HEK293 (cell line): Measurements from ENCODE around the gene CRYZL1.

ENCODE experiments used
- CTCF ChIA-PET: fragments of 350-600 bp; formaldehyde crosslinking; extraction: SDS; loops from one replicate; lab custom pipeline; 2021; ENCODE audit warnings: antibody characterized with exemption; lab: Yijun Ruan, JAX
- POLR2A ChIA-PET: fragments of 300-600 bp; formaldehyde crosslinking; extraction: SDS; loops from one replicate; lab custom pipeline; 2020; ENCODE audit warnings: antibody characterized with exemption, inconsistent platforms; lab: Yijun Ruan, JAX
- H3K27ac ChIP-seq: fragments of 200-500 bp; sonication (Bioruptor generic); 2 replicates; pipeline ENCODE4 v1.5.1; 2014; ENCODE audit warnings: low read depth, low read length, control low read depth, inconsistent platforms; ENCODE audit errors: extremely low read depth
- H3K36me3 ChIP-seq, 2 experiments: fragments of 200-500 bp in 1 of 2; sonication (Bioruptor generic) in 1 of 2; 1 replicate in 1 of 2; 2 replicates in 1 of 2; pipeline ENCODE4 v1.5.1; 2014 to 2017; ENCODE audit warnings: inconsistent platforms in 2 of 2, low read length in 2 of 2; ENCODE audit not compliant: control insufficient read depth in 2 of 2, insufficient read depth in 1 of 2
- H3K4me1 ChIP-seq: fragments of 200-500 bp; sonication (Bioruptor generic); 2 replicates; pipeline ENCODE4 v1.5.1; 2014; ENCODE audit warnings: mild to moderate bottlenecking, low read length, inconsistent platforms; ENCODE audit not compliant: control insufficient read depth, insufficient read depth
- H3K4me3 ChIP-seq: 2 replicates; pipeline ENCODE4 v1.5.1; 2011; ENCODE audit warnings: low read depth, mild to moderate bottlenecking, control low read depth, low read length, moderate library complexity
- H3K9me3 ChIP-seq: fragments of 200-500 bp; sonication (Bioruptor generic); 2 replicates; pipeline ENCODE4 v1.5.1; 2014; ENCODE audit warnings: low read depth, low read length, inconsistent platforms; ENCODE audit not compliant: control insufficient read depth, insufficient read depth
- BCL11A ChIP-seq: fragments of 450-650 bp; formaldehyde crosslinking; IDR thresholded peaks from 2 replicates; pipeline ENCODE4 v1.5.1; 2016; ENCODE audit warnings: low read depth, missing biosample characterization, missing genetic modification characterization
- HOXD13 ChIP-seq: sonication (generic); formaldehyde crosslinking; IDR thresholded peaks from 2 replicates; pipeline ENCODE4 v1.8.0; 2022; ENCODE audit warnings: missing genetic modification reagents, borderline replicate concordance
- KLF9 ChIP-seq: fragments of 450-650 bp; formaldehyde crosslinking; IDR thresholded peaks from 2 replicates; pipeline ENCODE4 v1.5.1; 2016; ENCODE audit warnings: missing biosample characterization, missing genetic modification characterization, low read depth
- OSR2 ChIP-seq: fragments of 450-650 bp; formaldehyde crosslinking; IDR thresholded peaks from 2 replicates; pipeline ENCODE4 v1.5.1; 2016; ENCODE audit warnings: missing biosample characterization, missing genetic modification characterization
- YY2 ChIP-seq: fragments of 450-650 bp; formaldehyde crosslinking; IDR thresholded peaks from 2 replicates; pipeline ENCODE4 v1.5.1; 2016; ENCODE audit warnings: missing biosample characterization, missing genetic modification characterization
- ZNF121 ChIP-seq: fragments of 450-650 bp; formaldehyde crosslinking; IDR thresholded peaks from 2 replicates; pipeline ENCODE4 v1.5.1; 2016; ENCODE audit warnings: missing biosample characterization, missing genetic modification characterization
- ZNF311 ChIP-seq: fragments of 450-650 bp; formaldehyde crosslinking; IDR thresholded peaks from 2 replicates; pipeline ENCODE4 v1.5.1; 2017; ENCODE audit warnings: missing biosample characterization, missing genetic modification characterization, borderline replicate concordance
- ZNF404 ChIP-seq: fragments of 450-650 bp; formaldehyde crosslinking; IDR thresholded peaks from 2 replicates; pipeline ENCODE4 v1.5.1; 2017; ENCODE audit warnings: missing biosample characterization, missing genetic modification characterization
- ZNF530 ChIP-seq: fragments of 450-650 bp; formaldehyde crosslinking; IDR thresholded peaks from 2 replicates; pipeline ENCODE4 v1.5.1; 2016; ENCODE audit warnings: low read depth, missing biosample characterization, missing genetic modification characterization
- ZNF544 ChIP-seq: fragments of 450-650 bp; formaldehyde crosslinking; IDR thresholded peaks from 2 replicates; pipeline ENCODE4 v1.5.0; 2017; ENCODE audit warnings: missing biosample characterization, missing genetic modification characterization
- ZNF600 ChIP-seq: fragments of 450-650 bp; formaldehyde crosslinking; IDR thresholded peaks from 2 replicates; pipeline ENCODE4 v1.5.1; 2016; ENCODE audit warnings: missing biosample characterization, missing genetic modification characterization
- ZNF624 ChIP-seq: fragments of 450-650 bp; formaldehyde crosslinking; IDR thresholded peaks from 2 replicates; pipeline ENCODE4 v1.5.1; 2017; ENCODE audit warnings: missing biosample characterization, missing genetic modification characterization
- ZNF747 ChIP-seq: fragments of 450-650 bp; formaldehyde crosslinking; IDR thresholded peaks from 2 replicates; pipeline ENCODE4 v1.5.1; 2016; ENCODE audit warnings: missing biosample characterization, missing genetic modification characterization
- TF ChIP-seq, protein P1 (sequence below): fragments of 450-650 bp; formaldehyde crosslinking; IDR thresholded peaks from 2 replicates; pipeline ENCODE4 v1.5.1; 2017; ENCODE audit warnings: missing biosample characterization, missing genetic modification characterization
- TF ChIP-seq, protein P2 (sequence below): fragments of 450-650 bp; formaldehyde crosslinking; IDR thresholded peaks from 2 replicates; pipeline ENCODE4 v1.5.1; 2016; ENCODE audit warnings: missing biosample characterization, missing genetic modification characterization
- TF ChIP-seq, protein P3 (sequence below): sonication (generic); formaldehyde crosslinking; IDR thresholded peaks from 2 replicates; pipeline ENCODE4 v1.8.1; 2022; ENCODE audit warnings: mild to moderate bottlenecking, moderate library complexity, missing genetic modification reagents
- TF ChIP-seq, protein P4 (sequence below): fragments of 450-650 bp; formaldehyde crosslinking; IDR thresholded peaks from 2 replicates; pipeline ENCODE4 v1.5.1; 2016; ENCODE audit warnings: missing biosample characterization, missing genetic modification characterization
- TF ChIP-seq, protein P5 (sequence below): fragments of 450-650 bp; formaldehyde crosslinking; IDR thresholded peaks from 2 replicates; pipeline ENCODE4 v1.5.1; 2016; ENCODE audit warnings: missing biosample characterization, missing genetic modification characterization

Gene CRYZL1

DNA sequence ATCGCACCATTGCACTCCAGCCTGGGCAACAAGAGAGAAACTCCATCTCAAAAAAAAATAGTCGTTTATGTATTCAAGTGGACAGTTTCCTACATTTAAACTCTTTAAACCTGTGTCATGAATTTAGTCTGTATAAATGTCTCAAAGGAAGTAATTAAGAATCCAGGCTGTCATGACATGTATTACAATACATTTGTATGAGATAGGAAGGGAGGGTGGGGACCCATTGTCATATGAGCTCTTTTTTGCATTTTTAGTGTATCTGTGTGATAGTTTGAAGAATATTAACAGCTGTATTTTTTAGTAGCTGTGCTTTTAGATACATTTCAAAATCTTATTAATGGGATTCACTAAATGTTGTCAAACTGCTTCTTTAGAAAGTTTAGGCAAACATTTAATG lies 73.1 kb downstream of the CRYZL1 start (continued):
- no peak for TF ChIP-seq ZNF624 (tag by site-specific recombination)
- TF ChIP-seq BCL11A = no peak

DNA sequence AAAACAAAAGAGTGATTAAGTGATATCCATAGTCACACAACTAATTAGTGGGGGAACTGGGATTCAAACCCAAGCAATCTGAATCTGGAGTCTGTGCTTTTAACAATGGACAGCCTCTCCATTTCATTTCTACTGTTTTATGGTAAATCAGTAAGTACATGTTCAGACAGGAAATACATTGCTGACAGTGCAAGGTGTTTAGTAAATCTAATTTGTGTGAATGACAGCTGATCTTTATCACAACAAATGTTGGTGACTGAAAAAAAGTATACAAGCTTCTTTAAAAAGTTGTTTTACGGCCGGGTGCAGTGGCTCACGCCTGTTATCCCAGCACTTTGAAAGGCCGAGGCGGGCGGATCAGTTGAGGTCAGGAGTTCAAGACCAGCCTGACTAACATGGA lies 73.6 kb downstream of the CRYZL1 start:
- peak overlapping the region; percentile 0; the same call in 1 of the 2 replicates for H3K27ac ChIP-seq
- no peaks in the 10 kb centered on the region for H3K9me3 ChIP-seq
- no peak overlapping the region for H3K4me3 ChIP-seq
- TF ChIP-seq ZNF121 (tag by site-specific recombination) (no peak), ZNF530 (tag by site-specific recombination) (no peak), ZNF544 (no peak), YY2 (no peak), KLF9 (no peak), ZNF404 (no peak), HOXD13 (CRISPR knock-in tag) (no peak), OSR2 (tag by site-specific recombination) (peak; percentile 57; the same call in 1 of the 2 replicates)
- TF ChIP-seq, protein P1, sequence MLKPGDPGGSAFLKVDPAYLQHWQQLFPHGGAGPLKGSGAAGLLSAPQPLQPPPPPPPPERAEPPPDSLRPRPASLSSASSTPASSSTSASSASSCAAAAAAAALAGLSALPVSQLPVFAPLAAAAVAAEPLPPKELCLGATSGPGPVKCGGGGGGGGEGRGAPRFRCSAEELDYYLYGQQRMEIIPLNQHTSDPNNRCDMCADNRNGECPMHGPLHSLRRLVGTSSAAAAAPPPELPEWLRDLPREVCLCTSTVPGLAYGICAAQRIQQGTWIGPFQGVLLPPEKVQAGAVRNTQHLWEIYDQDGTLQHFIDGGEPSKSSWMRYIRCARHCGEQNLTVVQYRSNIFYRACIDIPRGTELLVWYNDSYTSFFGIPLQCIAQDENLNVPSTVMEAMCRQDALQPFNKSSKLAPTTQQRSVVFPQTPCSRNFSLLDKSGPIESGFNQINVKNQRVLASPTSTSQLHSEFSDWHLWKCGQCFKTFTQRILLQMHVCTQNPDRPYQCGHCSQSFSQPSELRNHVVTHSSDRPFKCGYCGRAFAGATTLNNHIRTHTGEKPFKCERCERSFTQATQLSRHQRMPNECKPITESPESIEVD (tag by site-specific recombination) = peak; percentile 81
- TF ChIP-seq, protein P2, sequence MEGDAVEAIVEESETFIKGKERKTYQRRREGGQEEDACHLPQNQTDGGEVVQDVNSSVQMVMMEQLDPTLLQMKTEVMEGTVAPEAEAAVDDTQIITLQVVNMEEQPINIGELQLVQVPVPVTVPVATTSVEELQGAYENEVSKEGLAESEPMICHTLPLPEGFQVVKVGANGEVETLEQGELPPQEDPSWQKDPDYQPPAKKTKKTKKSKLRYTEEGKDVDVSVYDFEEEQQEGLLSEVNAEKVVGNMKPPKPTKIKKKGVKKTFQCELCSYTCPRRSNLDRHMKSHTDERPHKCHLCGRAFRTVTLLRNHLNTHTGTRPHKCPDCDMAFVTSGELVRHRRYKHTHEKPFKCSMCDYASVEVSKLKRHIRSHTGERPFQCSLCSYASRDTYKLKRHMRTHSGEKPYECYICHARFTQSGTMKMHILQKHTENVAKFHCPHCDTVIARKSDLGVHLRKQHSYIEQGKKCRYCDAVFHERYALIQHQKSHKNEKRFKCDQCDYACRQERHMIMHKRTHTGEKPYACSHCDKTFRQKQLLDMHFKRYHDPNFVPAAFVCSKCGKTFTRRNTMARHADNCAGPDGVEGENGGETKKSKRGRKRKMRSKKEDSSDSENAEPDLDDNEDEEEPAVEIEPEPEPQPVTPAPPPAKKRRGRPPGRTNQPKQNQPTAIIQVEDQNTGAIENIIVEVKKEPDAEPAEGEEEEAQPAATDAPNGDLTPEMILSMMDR (tag by site-specific recombination) = no peak
- TF ChIP-seq, protein P3, sequence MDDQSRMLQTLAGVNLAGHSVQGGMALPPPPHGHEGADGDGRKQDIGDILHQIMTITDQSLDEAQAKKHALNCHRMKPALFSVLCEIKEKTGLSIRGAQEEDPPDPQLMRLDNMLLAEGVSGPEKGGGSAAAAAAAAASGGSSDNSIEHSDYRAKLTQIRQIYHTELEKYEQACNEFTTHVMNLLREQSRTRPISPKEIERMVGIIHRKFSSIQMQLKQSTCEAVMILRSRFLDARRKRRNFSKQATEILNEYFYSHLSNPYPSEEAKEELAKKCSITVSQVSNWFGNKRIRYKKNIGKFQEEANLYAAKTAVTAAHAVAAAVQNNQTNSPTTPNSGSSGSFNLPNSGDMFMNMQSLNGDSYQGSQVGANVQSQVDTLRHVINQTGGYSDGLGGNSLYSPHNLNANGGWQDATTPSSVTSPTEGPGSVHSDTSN (CRISPR knock-in tag) = no peak
- TF ChIP-seq, protein P4, sequence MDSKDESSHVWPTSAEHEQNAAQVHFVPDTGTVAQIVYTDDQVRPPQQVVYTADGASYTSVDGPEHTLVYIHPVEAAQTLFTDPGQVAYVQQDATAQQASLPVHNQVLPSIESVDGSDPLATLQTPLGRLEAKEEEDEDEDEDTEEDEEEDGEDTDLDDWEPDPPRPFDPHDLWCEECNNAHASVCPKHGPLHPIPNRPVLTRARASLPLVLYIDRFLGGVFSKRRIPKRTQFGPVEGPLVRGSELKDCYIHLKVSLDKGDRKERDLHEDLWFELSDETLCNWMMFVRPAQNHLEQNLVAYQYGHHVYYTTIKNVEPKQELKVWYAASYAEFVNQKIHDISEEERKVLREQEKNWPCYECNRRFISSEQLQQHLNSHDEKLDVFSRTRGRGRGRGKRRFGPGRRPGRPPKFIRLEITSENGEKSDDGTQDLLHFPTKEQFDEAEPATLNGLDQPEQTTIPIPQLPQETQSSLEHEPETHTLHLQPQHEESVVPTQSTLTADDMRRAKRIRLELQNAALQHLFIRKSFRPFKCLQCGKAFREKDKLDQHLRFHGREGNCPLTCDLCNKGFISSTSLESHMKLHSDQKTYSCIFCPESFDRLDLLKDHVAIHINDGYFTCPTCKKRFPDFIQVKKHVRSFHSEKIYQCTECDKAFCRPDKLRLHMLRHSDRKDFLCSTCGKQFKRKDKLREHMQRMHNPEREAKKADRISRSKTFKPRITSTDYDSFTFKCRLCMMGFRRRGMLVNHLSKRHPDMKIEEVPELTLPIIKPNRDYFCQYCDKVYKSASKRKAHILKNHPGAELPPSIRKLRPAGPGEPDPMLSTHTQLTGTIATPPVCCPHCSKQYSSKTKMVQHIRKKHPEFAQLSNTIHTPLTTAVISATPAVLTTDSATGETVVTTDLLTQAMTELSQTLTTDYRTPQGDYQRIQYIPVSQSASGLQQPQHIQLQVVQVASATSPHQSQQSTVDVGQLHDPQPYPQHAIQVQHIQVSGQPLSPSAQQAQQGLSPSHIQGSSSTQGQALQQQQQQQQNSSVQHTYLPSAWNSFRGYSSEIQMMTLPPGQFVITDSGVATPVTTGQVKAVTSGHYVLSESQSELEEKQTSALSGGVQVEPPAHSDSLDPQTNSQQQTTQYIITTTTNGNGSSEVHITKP (tag by site-specific recombination) = peak; percentile 48
- TF ChIP-seq, all 188 proteins: peak for 3
- ChIA-PET POLR2A (no interaction called here), CTCF (interaction anchor here (0.6 kb wide), 1 partner anchor 10 kb away, joined by 3 read pairs; no protein-coding TSS in a partner anchor)
- Histone ChIP-seq H3K36me3 (peaks cover 61 to 78% of the 10 kb centered on the region in 2 experiments), H3K4me1 (no peaks in the 10 kb centered on the region)

DNA sequence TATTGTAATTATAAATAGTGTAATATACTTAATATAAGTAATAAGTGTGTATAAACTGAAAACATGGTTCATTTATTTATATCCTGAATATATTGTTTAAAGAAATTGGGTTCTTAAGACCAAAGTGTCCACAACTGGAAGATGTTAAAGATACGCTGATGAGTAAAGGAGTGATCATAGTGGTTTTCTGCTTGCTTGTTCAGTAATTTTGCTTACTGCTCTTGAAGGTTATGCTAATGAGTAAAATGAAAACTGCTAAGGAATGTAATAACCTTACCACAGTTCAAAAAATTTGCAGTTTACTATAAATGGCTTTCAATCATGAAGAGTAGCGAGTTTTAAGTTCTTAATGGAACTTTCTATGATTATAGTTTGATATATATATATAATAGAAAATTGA lies 75.0 kb downstream of the CRYZL1 start:
- POLR2A ChIA-PET = interaction anchor here (0.6 to 1.6 kb wide), 3 partner anchors 8 to 98 kb away, joined by 4 to 5 read pairs (median 5); partner anchors contain the start of gene DONSON
- CTCF ChIA-PET = no interaction called here
- TF ChIP-seq, protein P5, sequence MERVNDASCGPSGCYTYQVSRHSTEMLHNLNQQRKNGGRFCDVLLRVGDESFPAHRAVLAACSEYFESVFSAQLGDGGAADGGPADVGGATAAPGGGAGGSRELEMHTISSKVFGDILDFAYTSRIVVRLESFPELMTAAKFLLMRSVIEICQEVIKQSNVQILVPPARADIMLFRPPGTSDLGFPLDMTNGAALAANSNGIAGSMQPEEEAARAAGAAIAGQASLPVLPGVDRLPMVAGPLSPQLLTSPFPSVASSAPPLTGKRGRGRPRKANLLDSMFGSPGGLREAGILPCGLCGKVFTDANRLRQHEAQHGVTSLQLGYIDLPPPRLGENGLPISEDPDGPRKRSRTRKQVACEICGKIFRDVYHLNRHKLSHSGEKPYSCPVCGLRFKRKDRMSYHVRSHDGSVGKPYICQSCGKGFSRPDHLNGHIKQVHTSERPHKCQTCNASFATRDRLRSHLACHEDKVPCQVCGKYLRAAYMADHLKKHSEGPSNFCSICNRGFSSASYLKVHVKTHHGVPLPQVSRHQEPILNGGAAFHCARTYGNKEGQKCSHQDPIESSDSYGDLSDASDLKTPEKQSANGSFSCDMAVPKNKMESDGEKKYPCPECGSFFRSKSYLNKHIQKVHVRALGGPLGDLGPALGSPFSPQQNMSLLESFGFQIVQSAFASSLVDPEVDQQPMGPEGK = no peak
- no peak for TF ChIP-seq ZNF311 (tag by site-specific recombination)
- no peak for TF ChIP-seq ZNF747 (tag by site-specific recombination)
- 0 out of 2 replicates have a peak, but pooled peaks have one; percentile 34 for TF ChIP-seq ZNF600 (tag by site-specific recombination)
- TF ChIP-seq, protein P2 (tag by site-specific recombination) = no peak
- TF ChIP-seq, all 188 proteins: peak for 1
- no peaks in the 10 kb centered on the region for H3K4me1 ChIP-seq
- H3K36me3 ChIP-seq = peaks cover 61 to 76% of the 10 kb centered on the region in 2 experiments
- H3K4me3 ChIP-seq = no peak overlapping the region
- no peak overlapping the region for H3K27ac ChIP-seq
- no peaks in the 10 kb centered on the region for H3K9me3 ChIP-seq
